Measurements from ENCODE around the gene FAM13A. TPM values are rescaled to one million over a fixed set of nuclear protein-coding genes. Genes with fewer than 3 reads are reported as not detected.

Gene FAM13A
- total and polyA plus RNA-seq, 10 of the 15 experiments (the other 5 are each of a cell fraction or from before 2014, with no cell fraction given), result 0.05 to 1.8 (median 0.27) TPM; not detected in 1

GRCh38 chr4:88810325-88810724 is 246.7 kb downstream of the FAM13A start:
- H4K20me1 ChIP-seq (ENCODE audit: control insufficient read depth, insufficient read depth), result no peaks in the 10 kb centered on the region
- no peaks in the 10 kb centered on the region for H3K36me3 ChIP-seq (ENCODE audit: control insufficient read depth in 2 of 2, insufficient read depth in 2 of 2, low read length in 1 of 2)
- no peak overlapping the region for H3K4me2 ChIP-seq (ENCODE audit: control insufficient read depth, insufficient read depth)
- no peak overlapping the region for H3K9ac ChIP-seq (ENCODE audit: control insufficient read depth, insufficient read depth, low read length)
- no peaks in the 10 kb centered on the region; a peak in 1 of 4 replicates for H3K27me3 ChIP-seq (replicated peaks in 1 of 2; ENCODE audit: control insufficient read depth in 2 of 2, insufficient read depth in 2 of 2, low read length in 1 of 2)
- H3K79me2 ChIP-seq (ENCODE audit: control insufficient read depth, insufficient read depth, low read length), result no peaks in the 10 kb centered on the region
- no peak overlapping the region for H3K27ac ChIP-seq (ENCODE audit: control insufficient read depth, insufficient read depth)
- FAIRE-seq (no peak), DNase-seq (ENCODE audit: low read depth, low spot score) (no peak), ATAC-seq (no peak)
- no peaks in the 10 kb centered on the region for H3K4me1 ChIP-seq (ENCODE audit: control insufficient read depth, insufficient read depth, low read length)
- RAD21 ChIA-PET (ENCODE audit: unreplicated experiment), result interaction anchor here (0.7 to 2.1 kb wide), 3 partner anchors 8 to 145 kb away, joined by 3 to 10 read pairs (median 3); no protein-coding TSS in a partner anchor
- no peaks in the 10 kb centered on the region for H3K9me3 ChIP-seq (replicated peaks; ENCODE audit: control insufficient read depth, insufficient read depth, low read length)
- POLR2A ChIA-PET, result interaction anchor here (0.6 to 1.6 kb wide), 2 partner anchors 10 to 566 kb away, joined by 3 read pairs; no protein-coding TSS in a partner anchor
- intact Hi-C loops (cut with micrococcal nuclease; ENCODE audit: unreplicated experiment) (loop anchor here (10.0 kb wide), 1 partner anchor 624 kb away; no protein-coding TSS in a partner anchor), in situ Hi-C loops (cut with MboI) (no loop called here)
- SMC1A ChIA-PET (ENCODE audit: uncharacterized antibody, unreplicated experiment), result interaction anchor here (0.6 to 6.1 kb wide), 7 partner anchors 9 to 489 kb away, joined by 3 to 27 read pairs (median 3); no protein-coding TSS in a partner anchor
- no peak overlapping the region for H3K4me3 ChIP-seq
- 75% methylated on average over 1 of the region's 1 CpG for WGBS (ENCODE audit: insufficient coverage, insufficient replicate concordance, low lambda C conversion rate, missing lambda C conversion rate)
- BruUV-seq (replicated peaks), result no TSS peak
- no peak overlapping the region for H2AFZ ChIP-seq (ENCODE audit: control insufficient read depth, low read depth, low read length)
- TF ChIP-seq POLR2AphosphoS5 (IDR thresholded peaks at IDR 0.05; ENCODE audit: low read length) (no peak), HCFC1 (IDR thresholded peaks at IDR 0.05; ENCODE audit: low read length) (no peak), ZZZ3 (IDR thresholded peaks at IDR 0.05; ENCODE audit: control insufficient read depth, insufficient read length, low read depth) (no peak), PRDM15 (CRISPR knock-in tag; IDR thresholded peaks at IDR 0.05) (no peak), RELA (IDR thresholded peaks at IDR 0.05; ENCODE audit: borderline replicate concordance, partially characterized antibody) (no peak), ZNF207 (IDR thresholded peaks at IDR 0.05; ENCODE audit: borderline replicate concordance) (no peak), NR2F1 (conservative IDR thresholded peaks at IDR 0.05) (no peak), LARP7 (IDR thresholded peaks at IDR 0.05) (no peak), MEF2A (IDR thresholded peaks at IDR 0.05; ENCODE audit: insufficient read depth, low read depth, low read length) (no peak), CHD2 (IDR thresholded peaks at IDR 0.05; ENCODE audit: borderline replicate concordance, low read depth, low read length) (no peak), SIX5 (IDR thresholded peaks at IDR 0.05; ENCODE audit: low read depth, low read length, severe bottlenecking) (no peak)
- CTCF ChIA-PET, result interaction anchor here (0.8 to 4.4 kb wide), 4 partner anchors 8 to 213 kb away, joined by 3 to 23 read pairs (median 8); no protein-coding TSS in a partner anchor

All from GM12878 (cell line).